ENCODE data around the gene ATP2B1.
"Not testable (repeated sequence)": the region's sequence is repeated elsewhere in the genome, so short reads cannot be mapped to it uniquely, and the experiment has no call there.

The ATP2B1 gene

GRCh38 chr12:89698607-89699006 is 10.0 kb downstream of the ATP2B1 start:
- no peak for DNase-seq
- H3K4me3 ChIP-seq (ENCODE audit: low read depth, low read length): no peak overlapping the region
- no peak overlapping the region for H3K27ac ChIP-seq
- no peaks in the 10 kb centered on the region; the same call in 1 of the 2 replicates for H3K36me3 ChIP-seq
- no peaks in the 10 kb centered on the region for H3K27me3 ChIP-seq (ENCODE audit: insufficient read depth, low read depth, severe bottlenecking)
- no peak for TF ChIP-seq CTCF (IDR thresholded peaks at IDR 0.05; ENCODE audit: low read depth, low read length)
- H3K9me3 ChIP-seq (ENCODE audit: severe bottlenecking): no peaks in the 10 kb centered on the region

DNA sequence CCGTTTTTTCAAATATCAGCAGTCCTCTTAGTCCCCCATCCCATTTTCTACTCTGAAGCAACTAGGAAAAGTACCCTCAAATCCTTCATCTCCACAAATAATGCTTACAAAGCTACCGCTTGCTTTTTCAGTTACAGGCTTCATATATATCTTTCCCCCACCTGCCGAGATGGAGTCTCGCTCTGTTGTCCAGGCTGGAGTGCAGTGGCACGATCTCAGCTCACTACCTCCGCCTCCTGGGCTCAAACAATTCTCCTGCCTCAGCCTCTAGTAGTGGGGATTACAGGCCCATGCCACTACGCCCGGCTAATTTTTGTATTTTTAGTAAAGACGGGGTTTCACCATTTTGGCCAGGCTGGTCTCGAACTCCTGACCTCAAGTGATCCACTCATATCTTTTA is 10.9 kb downstream of the ATP2B1 start:
- not testable (repeated sequence) for H3K27me3 ChIP-seq (ENCODE audit: insufficient read depth, low read depth, severe bottlenecking); H3K36me3 ChIP-seq; H3K27ac ChIP-seq; H3K9me3 ChIP-seq (ENCODE audit: severe bottlenecking); DNase-seq; H3K4me3 ChIP-seq (ENCODE audit: low read depth, low read length)

- DNase-seq: no peak
- H3K9me3 ChIP-seq (ENCODE audit: severe bottlenecking): no peaks in the 10 kb centered on the region
- H3K27me3 ChIP-seq (ENCODE audit: insufficient read depth, low read depth, severe bottlenecking): no peaks in the 10 kb centered on the region
- H3K4me3 ChIP-seq (ENCODE audit: low read depth, low read length): no peak overlapping the region
- no peaks in the 10 kb centered on the region; the same call in 1 of the 2 replicates for H3K36me3 ChIP-seq
- no peak overlapping the region for H3K27ac ChIP-seq
- no peak for TF ChIP-seq CTCF (IDR thresholded peaks at IDR 0.05; ENCODE audit: low read depth, low read length)
These were observed 11.3 kb downstream of the ATP2B1 start for GRCh38 chr12:89697296-89697695.

- Histone ChIP-seq H3K27ac (no peak overlapping the region), H3K4me3 (ENCODE audit: low read depth, low read length) (no peak overlapping the region), H3K36me3 (no peaks in the 10 kb centered on the region; the same call in 1 of the 2 replicates), H3K9me3 (ENCODE audit: severe bottlenecking) (no peaks in the 10 kb centered on the region), H3K27me3 (ENCODE audit: insufficient read depth, low read depth, severe bottlenecking) (no peaks in the 10 kb centered on the region)
- no peak for DNase-seq
- no peak for TF ChIP-seq CTCF (IDR thresholded peaks at IDR 0.05; ENCODE audit: low read depth, low read length)
These were observed 12.8 kb downstream of the ATP2B1 start for GRCh38 chr12:89695830-89696229.

GRCh38 chr12:89695100-89695499 is 13.5 kb downstream of the ATP2B1 start:
- Histone ChIP-seq H3K9me3 (ENCODE audit: severe bottlenecking) (no peaks in the 10 kb centered on the region), H3K27me3 (ENCODE audit: insufficient read depth, low read depth, severe bottlenecking) (no peaks in the 10 kb centered on the region), H3K27ac (no peak overlapping the region), H3K4me3 (ENCODE audit: low read depth, low read length) (no peak overlapping the region), H3K36me3 (no peaks in the 10 kb centered on the region; the same call in 1 of the 2 replicates)
- TF ChIP-seq CTCF (IDR thresholded peaks at IDR 0.05; ENCODE audit: low read depth, low read length): no peak
- no peak for DNase-seq

- Histone ChIP-seq H3K27ac (no peak overlapping the region), H3K27me3 (ENCODE audit: insufficient read depth, low read depth, severe bottlenecking) (no peaks in the 10 kb centered on the region), H3K4me3 (ENCODE audit: low read depth, low read length) (no peak overlapping the region), H3K9me3 (ENCODE audit: severe bottlenecking) (no peaks in the 10 kb centered on the region), H3K36me3 (no peaks in the 10 kb centered on the region; the same call in 1 of the 2 replicates)
- no peak for TF ChIP-seq CTCF (IDR thresholded peaks at IDR 0.05; ENCODE audit: low read depth, low read length)
- DNase-seq: no peak
These were observed 14.1 kb downstream of the ATP2B1 start for GRCh38 chr12:89694542-89694941.

Data from WERI-Rb-1 (cell line).